GM23338 (cell line): ENCODE data around the gene SLC4A9. TPM values are rescaled to one million over a fixed set of nuclear protein-coding genes. Genes with fewer than 3 reads are reported as not detected.

ENCODE experiments used
- ATAC-seq: fragments of 200-7000 bp; cut with Tn5 transposase; 3 replicates; pipeline ENCODE4 v1.9.1; 2020
- DNase-seq: peaks from one replicate; pipeline ENCODE4 v3.0.0-alpha.2; 2015; ENCODE audit warnings: low spot score
- H2AFZ ChIP-seq: fragments of 200-600 bp; sonication (generic); 2 replicates; pipeline ENCODE4 v1.8.0; 2016; ENCODE audit warnings: antibody characterized with exemption, mild to moderate bottlenecking, moderate library complexity
- H3F3A ChIP-seq: fragments of 200-600 bp; sonication (generic); replicated peaks from 2 replicates; pipeline ENCODE4 v1.8.0; 2017; ENCODE audit warnings: antibody characterized with exemption, mixed run types, low read depth
- H3K27ac ChIP-seq: fragments of 200-600 bp; sonication (generic); 2 replicates; pipeline ENCODE4 v1.6.1; 2016; ENCODE audit warnings: low read depth
- H3K27me3 ChIP-seq: fragments of 200-600 bp; sonication (generic); 2 replicates; pipeline ENCODE4 v1.8.0; 2016; ENCODE audit warnings: mild to moderate bottlenecking, mixed run types, moderate library complexity; ENCODE audit not compliant: insufficient read depth
- H3K36me3 ChIP-seq: fragments of 200-600 bp; sonication (generic); 2 replicates; pipeline ENCODE4 v1.8.0; 2016; ENCODE audit warnings: mild to moderate bottlenecking; ENCODE audit not compliant: insufficient read depth
- H3K4me1 ChIP-seq: fragments of 200-600 bp; sonication (generic); 2 replicates; pipeline ENCODE4 v1.8.0; 2016; ENCODE audit warnings: mild to moderate bottlenecking, moderate library complexity; ENCODE audit not compliant: insufficient read depth
- H3K4me2 ChIP-seq: fragments of 200-600 bp; sonication (generic); 2 replicates; pipeline ENCODE4 v1.7.1; 2017; ENCODE audit warnings: mixed run types
- H3K4me3 ChIP-seq: fragments of 200-600 bp; sonication (generic); 2 replicates; pipeline ENCODE4 v1.6.1; 2016; ENCODE audit warnings: mixed run types
- H3K79me2 ChIP-seq: fragments of 200-600 bp; sonication (generic); replicated peaks from 2 replicates; pipeline ENCODE4 v1.8.0; 2017; ENCODE audit warnings: mild to moderate bottlenecking; ENCODE audit not compliant: insufficient read depth
- H3K9me2 ChIP-seq: fragments of 200-600 bp; sonication (generic); 2 replicates; pipeline ENCODE4 v1.8.0; 2017; ENCODE audit not compliant: insufficient read depth
- H4K20me1 ChIP-seq: fragments of 200-600 bp; sonication (generic); replicated peaks from 2 replicates; pipeline ENCODE4 v1.8.0; 2017; ENCODE audit warnings: mild to moderate bottlenecking; ENCODE audit not compliant: insufficient read depth
- H3K27ac Mint-ChIP-seq: 2 replicates; pipeline ENCODE4 v1.8.0; 2020; ENCODE audit warnings: inconsistent platforms, mild to moderate bottlenecking, moderate library complexity, mixed read lengths
- H3K27me3 Mint-ChIP-seq: 3 replicates; pipeline ENCODE4 v1.8.0; 2022; ENCODE audit warnings: low read depth, mild to moderate bottlenecking, moderate library complexity, mixed read lengths, inconsistent platforms; ENCODE audit not compliant: insufficient read depth, poor library complexity
- H3K36me3 Mint-ChIP-seq: 3 replicates; pipeline ENCODE4 v1.8.0; 2021; ENCODE audit warnings: low read depth, mild to moderate bottlenecking, inconsistent platforms, moderate library complexity, mixed read lengths
- H3K4me1 Mint-ChIP-seq: 3 replicates; pipeline ENCODE4 v1.8.0; 2020; ENCODE audit warnings: mild to moderate bottlenecking, inconsistent platforms, mixed read lengths
- H3K4me3 Mint-ChIP-seq: 3 replicates; pipeline ENCODE4 v1.8.0; 2021; ENCODE audit warnings: moderate library complexity, mild to moderate bottlenecking, inconsistent platforms, mixed read lengths
- H3K9me3 Mint-ChIP-seq: 3 replicates; pipeline ENCODE4 v1.8.0; 2020; ENCODE audit warnings: moderate library complexity, mild to moderate bottlenecking, inconsistent platforms, mixed read lengths
- CREB1 ChIP-seq: fragments of 250-450 bp; sonication (Bioruptor Pico); IDR thresholded peaks from 2 replicates; pipeline ENCODE4 v1.5.0; 2020; ENCODE audit warnings: low read depth, mild to moderate bottlenecking, moderate library complexity
- ETS1 ChIP-seq: IDR thresholded peaks from 2 replicates; pipeline ENCODE4 v1.6.1; 2016; ENCODE audit warnings: antibody characterized with exemption
- EZH2 ChIP-seq: fragments of 200-600 bp; sonication (generic); IDR thresholded peaks from one replicate; pipeline ENCODE4 v1.8.0; 2017; ENCODE audit warnings: antibody characterized with exemption, mild to moderate bottlenecking, low read depth; ENCODE audit not compliant: unreplicated experiment
- EZH2phosphoT487 ChIP-seq: fragments of 200-600 bp; sonication (generic); IDR thresholded peaks from one replicate; pipeline ENCODE4 v1.8.1; 2018; ENCODE audit warnings: antibody characterized with exemption; ENCODE audit not compliant: unreplicated experiment
- JUNB ChIP-seq: IDR thresholded peaks from one replicate; pipeline ENCODE4 v1.6.1; 2016; ENCODE audit warnings: antibody characterized with exemption; ENCODE audit not compliant: unreplicated experiment
- NANOG ChIP-seq: IDR thresholded peaks from 2 replicates; pipeline ENCODE4 v1.6.1; 2016; ENCODE audit warnings: antibody characterized with exemption, borderline replicate concordance
- POLR2AphosphoS5 ChIP-seq: IDR thresholded peaks from 2 replicates; pipeline ENCODE4 v1.6.1; 2016; ENCODE audit warnings: antibody characterized with exemption, low read depth
- ZNF331 ChIP-seq: fragments of 250-450 bp; sonication (Bioruptor Pico); IDR thresholded peaks from 2 replicates; pipeline ENCODE4 v1.5.0; 2020; ENCODE audit warnings: low read depth, mild to moderate bottlenecking, moderate library complexity
- polyA plus RNA-seq: library from polyadenylated mRNA; unstranded; fragments of >200 nt; fragmentation: Nextera tagmentation; extraction: Ambion mirVana; gene quantifications from 2 replicates; pipeline ENCODE4 v1.2.1, GENCODE V29; 2016
- total RNA-seq: library from RNA; depleted of rRNA; stranded (reverse); fragments of >200 nt; shearing (Covaris generic); gene quantifications from 2 replicates; pipeline ENCODE4 v1.2.3, GENCODE V29; 2014
- TF ChIP-seq, protein P1 (sequence below), 2 experiments: fragments of 200-600 bp in 1 of 2; sonication (generic) in 1 of 2; conservative IDR thresholded peaks; 2 replicates each; pipeline versions ENCODE4 v1.5.1 to v1.6.1; 2016 to 2017; ENCODE audit warnings: antibody characterized with exemption in 2 of 2, low read depth in 2 of 2, mild to moderate bottlenecking in 2 of 2, moderate library complexity in 1 of 2
- TF ChIP-seq, protein P2 (sequence below): fragments of 250-450 bp; sonication (Bioruptor Pico); IDR thresholded peaks from 2 replicates; pipeline ENCODE4 v1.5.0; 2020; ENCODE audit warnings: mild to moderate bottlenecking, moderate library complexity

The SLC4A9 gene
- total and polyA plus RNA-seq, 2 experiments from 2014 or later = 0.08 TPM; not detected in 1

DNA sequence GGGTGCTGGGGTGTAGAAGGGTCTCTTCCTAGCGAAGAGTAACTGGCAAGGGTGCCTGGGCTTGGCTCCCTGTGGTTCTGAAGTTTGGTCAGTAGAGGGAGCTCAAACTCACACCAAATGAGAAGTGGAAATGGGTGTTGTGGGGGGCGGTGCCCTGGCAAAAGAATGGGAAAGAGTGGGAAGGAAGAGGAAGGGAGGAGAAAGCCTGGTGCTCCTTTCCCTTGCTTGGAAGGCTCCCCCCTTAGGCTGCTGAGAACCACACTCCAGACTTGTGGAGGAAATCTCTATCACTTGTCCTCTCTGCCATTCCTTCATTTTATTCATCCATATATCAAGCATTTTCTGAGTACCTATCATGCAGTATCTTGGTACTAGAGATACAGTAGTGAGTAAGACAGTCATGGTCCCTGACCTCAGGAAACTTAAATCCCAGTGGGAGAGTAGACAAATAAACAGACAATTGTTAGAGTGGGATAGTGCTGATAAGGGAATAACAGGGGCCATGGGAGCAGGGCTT, 13.0 kb downstream of the SLC4A9 start:
- H3K79me2 ChIP-seq = no peaks in the 10 kb centered on the region
- no peaks in the 10 kb centered on the region for H3K9me2 ChIP-seq
- Mint-ChIP-seq H3K9me3 (no peaks in the 10 kb centered on the region), H3K4me3 (no peak overlapping the region), H3K4me1 (peaks cover 3% of the 10 kb centered on the region; the same call in 2 of the 3 replicates), H3K36me3 (no peaks in the 10 kb centered on the region), H3K27me3 (peaks cover 8% of the 10 kb centered on the region), H3K27ac (0 out of 2 replicates have a peak overlapping the region, but pooled peaks have one; percentile 7)
- H3K4me1 ChIP-seq = no peaks in the 10 kb centered on the region
- TF ChIP-seq CREB1 (CRISPR knock-in tag) = no peak
- TF ChIP-seq, protein P1, sequence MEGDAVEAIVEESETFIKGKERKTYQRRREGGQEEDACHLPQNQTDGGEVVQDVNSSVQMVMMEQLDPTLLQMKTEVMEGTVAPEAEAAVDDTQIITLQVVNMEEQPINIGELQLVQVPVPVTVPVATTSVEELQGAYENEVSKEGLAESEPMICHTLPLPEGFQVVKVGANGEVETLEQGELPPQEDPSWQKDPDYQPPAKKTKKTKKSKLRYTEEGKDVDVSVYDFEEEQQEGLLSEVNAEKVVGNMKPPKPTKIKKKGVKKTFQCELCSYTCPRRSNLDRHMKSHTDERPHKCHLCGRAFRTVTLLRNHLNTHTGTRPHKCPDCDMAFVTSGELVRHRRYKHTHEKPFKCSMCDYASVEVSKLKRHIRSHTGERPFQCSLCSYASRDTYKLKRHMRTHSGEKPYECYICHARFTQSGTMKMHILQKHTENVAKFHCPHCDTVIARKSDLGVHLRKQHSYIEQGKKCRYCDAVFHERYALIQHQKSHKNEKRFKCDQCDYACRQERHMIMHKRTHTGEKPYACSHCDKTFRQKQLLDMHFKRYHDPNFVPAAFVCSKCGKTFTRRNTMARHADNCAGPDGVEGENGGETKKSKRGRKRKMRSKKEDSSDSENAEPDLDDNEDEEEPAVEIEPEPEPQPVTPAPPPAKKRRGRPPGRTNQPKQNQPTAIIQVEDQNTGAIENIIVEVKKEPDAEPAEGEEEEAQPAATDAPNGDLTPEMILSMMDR (conservative IDR thresholded peaks at IDR 0.05; ENCODE audit: low read depth in 2 of 2) = peak; percentile 72 to 94
- H2AFZ ChIP-seq = peak overlapping the region; percentile 88; the same call in 1 of the 2 replicates
- H3K36me3 ChIP-seq = no peaks in the 10 kb centered on the region
- peak overlapping the region; percentile 56; the same call in 1 of the 2 replicates for H3K27ac ChIP-seq
- no peaks in the 10 kb centered on the region for H3F3A ChIP-seq
- ATAC-seq = peak; percentile 95
- no peak overlapping the region; the same call in 1 of the 2 replicates for H3K4me2 ChIP-seq
- H4K20me1 ChIP-seq = no peaks in the 10 kb centered on the region
- H3K27me3 ChIP-seq = no peaks in the 10 kb centered on the region
- peak; percentile 95 for DNase-seq
- H3K4me3 ChIP-seq = no peak overlapping the region

DNA sequence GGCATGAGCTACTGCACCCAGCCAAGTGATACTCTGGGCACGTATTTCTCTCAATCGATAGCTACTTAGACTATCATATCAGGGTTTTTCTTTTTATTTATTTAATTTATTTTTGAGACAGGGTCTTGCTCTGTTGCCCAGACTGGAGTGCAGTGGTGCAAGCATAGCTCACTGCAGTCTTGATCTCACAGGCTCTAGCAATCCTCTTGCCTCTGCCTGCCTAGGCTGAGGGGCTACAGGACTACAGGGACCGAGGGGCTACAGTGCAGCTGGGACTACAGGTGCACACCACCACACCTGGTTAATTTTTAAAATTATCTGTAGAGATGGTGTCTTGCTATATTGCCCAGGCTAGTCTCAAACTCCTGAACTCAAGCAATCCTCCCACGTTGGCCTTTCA, 21.4 kb downstream of the SLC4A9 start:
- Histone ChIP-seq H2AFZ (no peak overlapping the region), H3K27ac (no peak overlapping the region), H4K20me1 (no peaks in the 10 kb centered on the region; the same call in 1 of the 2 replicates), H3F3A (no peaks in the 10 kb centered on the region), H3K27me3 (no peaks in the 10 kb centered on the region), H3K4me3 (no peak overlapping the region), H3K9me2 (no peaks in the 10 kb centered on the region), H3K4me1 (no peaks in the 10 kb centered on the region), H3K36me3 (no peaks in the 10 kb centered on the region), H3K79me2 (no peaks in the 10 kb centered on the region), H3K4me2 (no peak overlapping the region)
- H3K4me3 Mint-ChIP-seq = no peak overlapping the region
- peaks cover 7% of the 10 kb centered on the region for H3K27me3 Mint-ChIP-seq
- H3K4me1 Mint-ChIP-seq = no peaks in the 10 kb centered on the region
- no peak overlapping the region for H3K27ac Mint-ChIP-seq
- no peaks in the 10 kb centered on the region for H3K9me3 Mint-ChIP-seq
- no peak for ATAC-seq
- DNase-seq = no peak
- H3K36me3 Mint-ChIP-seq = no peaks in the 10 kb centered on the region
- no peak for TF ChIP-seq CREB1 (CRISPR knock-in tag)
- TF ChIP-seq POLR2AphosphoS5 = no peak
- no peak for TF ChIP-seq JUNB
- TF ChIP-seq NANOG = no peak
- TF ChIP-seq ZNF331 (CRISPR knock-in tag) = no peak
- TF ChIP-seq, protein P2, sequence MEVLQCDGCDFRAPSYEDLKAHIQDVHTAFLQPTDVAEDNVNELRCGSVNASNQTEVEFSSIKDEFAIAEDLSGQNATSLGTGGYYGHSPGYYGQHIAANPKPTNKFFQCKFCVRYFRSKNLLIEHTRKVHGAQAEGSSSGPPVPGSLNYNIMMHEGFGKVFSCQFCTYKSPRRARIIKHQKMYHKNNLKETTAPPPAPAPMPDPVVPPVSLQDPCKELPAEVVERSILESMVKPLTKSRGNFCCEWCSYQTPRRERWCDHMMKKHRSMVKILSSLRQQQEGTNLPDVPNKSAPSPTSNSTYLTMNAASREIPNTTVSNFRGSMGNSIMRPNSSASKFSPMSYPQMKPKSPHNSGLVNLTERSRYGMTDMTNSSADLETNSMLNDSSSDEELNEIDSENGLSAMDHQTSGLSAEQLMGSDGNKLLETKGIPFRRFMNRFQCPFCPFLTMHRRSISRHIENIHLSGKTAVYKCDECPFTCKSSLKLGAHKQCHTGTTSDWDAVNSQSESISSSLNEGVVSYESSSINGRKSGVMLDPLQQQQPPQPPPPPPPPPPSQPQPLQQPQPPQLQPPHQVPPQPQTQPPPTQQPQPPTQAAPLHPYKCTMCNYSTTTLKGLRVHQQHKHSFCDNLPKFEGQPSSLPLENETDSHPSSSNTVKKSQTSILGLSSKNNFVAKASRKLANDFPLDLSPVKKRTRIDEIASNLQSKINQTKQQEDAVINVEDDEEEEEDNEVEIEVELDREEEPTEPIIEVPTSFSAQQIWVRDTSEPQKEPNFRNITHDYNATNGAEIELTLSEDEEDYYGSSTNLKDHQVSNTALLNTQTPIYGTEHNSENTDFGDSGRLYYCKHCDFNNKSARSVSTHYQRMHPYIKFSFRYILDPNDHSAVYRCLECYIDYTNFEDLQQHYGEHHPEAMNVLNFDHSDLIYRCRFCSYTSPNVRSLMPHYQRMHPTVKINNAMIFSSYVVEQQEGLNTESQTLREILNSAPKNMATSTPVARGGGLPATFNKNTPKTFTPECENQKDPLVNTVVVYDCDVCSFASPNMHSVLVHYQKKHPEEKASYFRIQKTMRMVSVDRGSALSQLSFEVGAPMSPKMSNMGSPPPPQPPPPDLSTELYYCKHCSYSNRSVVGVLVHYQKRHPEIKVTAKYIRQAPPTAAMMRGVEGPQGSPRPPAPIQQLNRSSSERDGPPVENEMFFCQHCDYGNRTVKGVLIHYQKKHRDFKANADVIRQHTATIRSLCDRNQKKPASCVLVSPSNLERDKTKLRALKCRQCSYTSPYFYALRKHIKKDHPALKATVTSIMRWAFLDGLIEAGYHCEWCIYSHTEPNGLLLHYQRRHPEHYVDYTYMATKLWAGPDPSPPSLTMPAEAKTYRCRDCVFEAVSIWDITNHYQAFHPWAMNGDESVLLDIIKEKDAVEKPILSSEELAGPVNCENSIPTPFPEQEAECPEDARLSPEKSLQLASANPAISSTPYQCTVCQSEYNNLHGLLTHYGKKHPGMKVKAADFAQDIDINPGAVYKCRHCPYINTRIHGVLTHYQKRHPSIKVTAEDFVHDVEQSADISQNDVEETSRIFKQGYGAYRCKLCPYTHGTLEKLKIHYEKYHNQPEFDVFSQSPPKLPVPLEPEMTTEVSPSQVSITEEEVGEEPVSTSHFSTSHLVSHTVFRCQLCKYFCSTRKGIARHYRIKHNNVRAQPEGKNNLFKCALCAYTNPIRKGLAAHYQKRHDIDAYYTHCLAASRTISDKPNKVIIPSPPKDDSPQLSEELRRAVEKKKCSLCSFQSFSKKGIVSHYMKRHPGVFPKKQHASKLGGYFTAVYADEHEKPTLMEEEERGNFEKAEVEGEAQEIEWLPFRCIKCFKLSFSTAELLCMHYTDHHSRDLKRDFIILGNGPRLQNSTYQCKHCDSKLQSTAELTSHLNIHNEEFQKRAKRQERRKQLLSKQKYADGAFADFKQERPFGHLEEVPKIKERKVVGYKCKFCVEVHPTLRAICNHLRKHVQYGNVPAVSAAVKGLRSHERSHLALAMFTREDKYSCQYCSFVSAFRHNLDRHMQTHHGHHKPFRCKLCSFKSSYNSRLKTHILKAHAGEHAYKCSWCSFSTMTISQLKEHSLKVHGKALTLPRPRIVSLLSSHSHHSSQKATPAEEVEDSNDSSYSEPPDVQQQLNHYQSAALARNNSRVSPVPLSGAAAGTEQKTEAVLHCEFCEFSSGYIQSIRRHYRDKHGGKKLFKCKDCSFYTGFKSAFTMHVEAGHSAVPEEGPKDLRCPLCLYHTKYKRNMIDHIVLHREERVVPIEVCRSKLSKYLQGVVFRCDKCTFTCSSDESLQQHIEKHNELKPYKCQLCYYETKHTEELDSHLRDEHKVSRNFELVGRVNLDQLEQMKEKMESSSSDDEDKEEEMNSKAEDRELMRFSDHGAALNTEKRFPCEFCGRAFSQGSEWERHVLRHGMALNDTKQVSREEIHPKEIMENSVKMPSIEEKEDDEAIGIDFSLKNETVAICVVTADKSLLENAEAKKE (CRISPR knock-in tag) = no peak
- no peak for TF ChIP-seq ETS1
- TF ChIP-seq, protein P1 (conservative IDR thresholded peaks at IDR 0.05; ENCODE audit: low read depth in 2 of 2) = no peak
- no peak for TF ChIP-seq EZH2phosphoT487
- TF ChIP-seq EZH2 = no peak
